Measurements from ENCODE around the gene GRAMD2B.
"Not testable (repeated sequence)": the region's sequence is repeated elsewhere in the genome, so short reads cannot be mapped to it uniquely, and the experiment has no call there.

GRAMD2B gene, protein sequence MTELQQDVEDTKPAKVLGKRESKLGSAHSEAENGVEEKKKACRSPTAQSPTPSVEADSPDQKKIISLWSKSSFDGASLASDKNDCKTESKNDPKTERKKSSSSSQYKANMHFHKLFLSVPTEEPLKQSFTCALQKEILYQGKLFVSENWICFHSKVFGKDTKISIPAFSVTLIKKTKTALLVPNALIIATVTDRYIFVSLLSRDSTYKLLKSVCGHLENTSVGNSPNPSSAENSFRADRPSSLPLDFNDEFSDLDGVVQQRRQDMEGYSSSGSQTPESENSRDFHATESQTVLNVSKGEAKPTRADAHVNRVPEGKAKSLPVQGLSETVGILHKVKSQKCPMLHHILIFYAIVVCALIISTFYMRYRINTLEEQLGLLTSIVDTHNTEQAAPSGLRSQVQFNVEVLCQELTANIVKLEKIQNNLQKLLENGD

GRCh38 chr5:126422994-126423788 lies at the start of gene GRAMD2B:
GRAMD2B (plus strand) TSS chr5:126423409; CDS start chr5:126423607, 198 bp downstream.
- DNase-seq (ENCODE audit: low read depth), result peak; percentile 92

DNA sequence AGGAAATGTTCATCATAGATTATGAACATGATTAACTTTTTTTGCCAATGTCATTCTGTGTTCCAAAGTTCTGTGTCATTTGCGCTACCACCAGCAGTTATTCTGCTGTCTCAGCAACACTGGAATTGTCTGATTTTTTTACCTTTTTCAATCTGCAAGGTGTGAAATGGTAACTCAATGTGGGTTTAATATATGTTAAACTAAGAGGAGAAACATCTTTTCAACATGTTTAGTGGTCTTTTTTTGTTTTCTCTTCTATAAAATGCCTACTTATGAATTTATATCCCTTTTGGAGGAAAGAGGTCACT lies 49.1 kb upstream of the GRAMD2B start:
- DNase-seq (ENCODE audit: low read depth), result no peak

GRCh38 chr5:126376443-126376842 lies 46.8 kb upstream of the GRAMD2B start:
- no peak for DNase-seq (ENCODE audit: low read depth)

DNA sequence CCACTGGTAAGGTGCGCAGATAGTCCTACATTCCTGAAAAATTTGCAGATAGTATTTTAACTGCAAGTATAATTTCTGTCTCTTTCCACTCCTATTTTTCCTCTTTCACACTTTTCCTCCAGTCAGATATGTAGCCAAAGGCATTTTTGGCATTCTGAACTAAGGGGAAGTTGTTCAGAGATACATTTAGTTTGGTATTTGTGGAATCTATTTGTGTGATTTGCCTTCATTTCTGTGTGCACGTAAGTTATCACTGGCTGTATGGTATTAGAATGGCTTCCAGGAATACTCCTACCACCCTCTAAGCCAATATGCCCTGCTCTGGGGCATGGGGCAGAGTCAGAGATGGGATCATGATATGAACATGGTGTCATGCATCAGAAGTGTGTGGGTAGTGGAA lies 45.8 kb upstream of the GRAMD2B start:
- no peak for DNase-seq (ENCODE audit: low read depth)

DNA sequence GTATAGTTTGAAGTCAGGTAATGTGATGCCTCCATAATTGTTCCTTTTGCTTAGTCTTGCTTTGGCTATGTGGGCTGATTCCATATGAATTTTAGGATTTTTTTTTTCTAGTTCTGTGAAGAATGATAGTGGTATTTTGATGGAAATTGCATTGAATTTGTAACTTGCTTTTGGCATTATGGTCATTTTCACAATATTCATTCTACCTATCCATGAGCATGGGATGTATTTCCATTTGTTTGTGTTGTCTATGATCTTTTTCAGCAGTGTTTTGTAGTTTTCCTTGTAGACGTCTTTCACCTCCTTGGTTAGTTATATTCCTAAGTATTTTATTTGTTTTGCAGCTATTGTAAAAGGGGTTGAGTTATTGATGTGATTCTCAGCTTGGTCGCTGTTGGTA lies 42.9 kb upstream of the GRAMD2B start:
- DNase-seq (ENCODE audit: low read depth), result not testable (repeated sequence)

- no peak for DNase-seq (ENCODE audit: low read depth)
These were observed 40.0 kb upstream of the GRAMD2B start for GRCh38 chr5:126383246-126383645.

DNA sequence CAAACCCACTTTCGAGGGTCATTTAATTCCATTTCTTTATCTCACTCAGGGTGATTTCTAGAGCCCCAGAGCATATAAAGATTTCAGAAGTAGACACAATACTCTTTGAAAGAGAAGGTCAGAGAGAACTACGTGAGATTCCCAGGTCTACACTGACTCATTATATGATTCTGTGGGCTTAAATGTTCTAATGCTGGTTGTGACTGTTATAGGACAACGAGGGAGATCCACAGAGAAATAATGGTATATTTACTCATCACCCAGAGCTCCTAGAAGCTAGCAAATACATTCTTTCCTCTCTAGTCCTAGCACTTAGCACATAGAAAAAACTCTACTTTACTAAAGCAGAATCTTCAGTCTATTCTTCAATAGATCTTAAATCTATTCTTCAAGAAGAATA lies 39.4 kb upstream of the GRAMD2B start:
- no peak for DNase-seq (ENCODE audit: low read depth)

DNA sequence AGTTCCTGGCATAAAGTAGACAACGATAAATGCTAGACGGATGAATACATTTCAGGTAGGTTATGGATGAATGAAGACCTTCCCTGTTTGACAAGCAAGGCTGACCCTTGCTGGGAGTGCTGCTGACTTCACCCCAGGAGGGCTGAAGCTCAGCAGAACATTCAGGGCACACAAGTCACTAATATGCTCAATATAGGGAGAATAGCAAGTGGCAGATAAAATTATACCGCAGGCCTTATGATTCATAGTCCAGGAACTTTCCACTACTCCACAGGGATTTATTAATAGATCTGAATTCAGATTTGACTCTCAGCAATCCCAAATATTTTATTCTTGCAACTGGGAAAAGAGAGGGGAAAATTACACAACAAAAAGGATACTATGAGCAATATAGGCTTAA lies 38.2 kb upstream of the GRAMD2B start:
- peak; percentile 69 for DNase-seq (ENCODE audit: low read depth)

- no peak for DNase-seq (ENCODE audit: low read depth)
These were observed 37.4 kb upstream of the GRAMD2B start for GRCh38 chr5:126385524-126386502.

- no peak for DNase-seq (ENCODE audit: low read depth)
These were observed 34.0 kb upstream of the GRAMD2B start for GRCh38 chr5:126389179-126389578.

- no peak for DNase-seq (ENCODE audit: low read depth)
These were observed 33.2 kb upstream of the GRAMD2B start for GRCh38 chr5:126390051-126390450.

DNA sequence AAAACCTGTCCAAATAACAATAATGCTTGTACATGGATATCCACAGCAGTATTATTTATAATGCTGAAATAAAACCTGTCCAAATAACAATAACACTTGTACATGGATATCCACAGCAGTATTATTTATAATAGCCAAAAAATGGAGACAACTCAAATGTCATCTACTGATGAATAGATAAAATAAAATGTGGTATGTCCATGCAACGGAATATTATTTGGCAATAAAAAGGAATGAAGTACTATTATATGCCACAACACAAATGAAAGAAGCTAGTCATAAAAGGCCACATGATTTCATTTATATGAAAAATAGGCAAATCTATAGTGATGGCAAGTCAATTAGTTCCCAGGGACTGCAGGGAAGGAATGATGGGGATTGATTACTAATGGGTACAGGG lies 31.8 kb upstream of the GRAMD2B start:
- DNase-seq (ENCODE audit: low read depth), result no peak

DNA sequence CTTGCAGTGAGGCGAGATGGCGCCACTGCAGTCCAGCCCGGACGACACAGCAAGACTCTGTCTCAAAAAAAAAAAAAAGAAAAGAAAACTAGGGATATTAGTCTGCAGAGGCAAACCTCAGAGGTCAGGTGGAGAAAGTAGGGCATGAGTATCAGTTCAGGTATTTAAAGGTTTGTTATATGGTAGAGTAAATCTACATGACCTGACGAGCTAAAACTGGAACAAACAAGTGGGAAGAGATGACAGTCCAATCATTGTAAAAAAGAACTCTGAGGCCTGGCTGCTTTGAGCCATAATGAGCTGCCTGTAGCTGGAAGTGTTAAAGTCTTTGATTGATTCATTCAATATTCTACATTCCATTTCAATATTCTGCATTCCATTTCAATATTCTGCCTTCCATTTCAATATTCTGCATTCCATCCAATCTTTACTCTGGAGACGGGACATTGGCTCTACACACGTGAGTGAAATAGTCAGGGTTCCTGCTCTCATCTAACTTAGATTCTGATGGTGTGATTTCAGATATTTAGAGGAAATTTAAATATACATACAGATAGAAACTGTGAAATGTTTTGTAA lies 28.9 kb upstream of the GRAMD2B start:
- no peak for DNase-seq (ENCODE audit: low read depth)

- peak; percentile 14 for DNase-seq (ENCODE audit: low read depth)
These were observed 28.0 kb upstream of the GRAMD2B start for GRCh38 chr5:126395198-126395597.

DNA sequence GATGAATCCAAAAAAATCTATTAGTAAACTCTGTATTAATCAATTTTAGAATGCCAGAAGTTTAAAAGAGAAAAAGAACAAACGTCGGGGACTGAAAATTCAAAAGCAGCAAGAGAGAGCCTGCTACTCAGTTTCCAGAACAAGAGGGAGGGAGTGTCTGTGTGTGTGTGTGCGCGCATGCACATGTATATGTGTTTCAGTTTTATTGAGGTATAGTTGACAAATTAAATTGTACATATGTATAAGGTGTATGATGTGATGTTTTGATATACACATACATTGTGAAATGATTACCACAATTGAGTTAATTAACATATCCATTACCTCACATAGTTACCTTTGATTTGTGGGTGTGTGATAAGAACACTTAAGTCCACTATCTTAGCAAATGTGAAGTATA lies 27.6 kb upstream of the GRAMD2B start:
- DNase-seq (ENCODE audit: low read depth), result no peak

- not testable (repeated sequence) for DNase-seq (ENCODE audit: low read depth)
These were observed 26.5 kb upstream of the GRAMD2B start for GRCh38 chr5:126396721-126397120.

DNA sequence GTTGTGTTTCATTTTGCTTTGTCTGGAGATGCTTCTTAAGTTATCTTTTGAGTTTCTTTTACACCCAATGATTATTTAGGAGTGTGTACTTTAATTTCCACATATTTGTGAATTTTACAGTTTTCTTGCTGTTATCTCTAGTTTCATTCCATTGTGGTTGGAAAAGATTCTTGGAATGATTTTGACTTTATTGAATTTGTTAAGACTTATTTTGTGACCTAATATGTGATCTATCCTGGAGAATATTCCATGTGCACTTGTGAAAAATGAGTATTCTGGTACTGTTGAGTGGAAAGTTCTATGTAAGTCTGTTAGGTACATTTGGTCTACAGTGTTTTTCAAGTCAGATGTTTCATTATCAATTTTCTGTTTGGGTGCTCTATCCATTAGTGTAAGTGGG lies 24.4 kb upstream of the GRAMD2B start:
- DNase-seq (ENCODE audit: low read depth), result no peak

DNA sequence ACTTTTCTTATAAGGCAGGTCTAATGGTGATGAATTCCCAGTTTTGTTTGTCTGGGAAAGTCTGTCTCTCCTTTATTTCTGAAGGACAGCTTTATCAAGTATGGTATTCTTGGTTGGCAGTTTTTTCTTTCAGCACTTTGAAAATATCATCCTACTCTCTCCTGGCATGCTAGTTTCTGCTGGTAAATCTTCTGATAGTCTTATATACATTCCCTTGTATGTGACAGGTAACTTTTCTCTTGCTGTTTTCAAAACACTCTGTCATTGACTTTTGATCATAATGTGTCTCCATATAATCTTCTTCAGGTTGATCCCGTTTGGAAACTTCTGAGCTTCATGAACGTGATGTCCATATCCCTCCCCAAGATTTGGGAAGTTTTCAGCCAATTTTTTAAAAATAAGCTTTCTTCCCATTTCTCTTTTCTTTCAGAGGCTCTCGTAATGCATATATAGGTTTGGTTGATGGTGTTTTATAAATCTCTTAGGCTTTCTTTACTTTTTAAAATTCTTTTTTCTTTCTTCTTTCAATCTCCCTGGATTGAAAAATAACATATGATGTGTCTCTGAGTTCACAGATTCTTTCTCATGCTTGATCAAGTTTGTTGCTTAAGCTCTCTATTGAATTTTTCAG lies 22.5 kb upstream of the GRAMD2B start:
- no peak for DNase-seq (ENCODE audit: low read depth)

- DNase-seq (ENCODE audit: low read depth), result peak; percentile 64
These were observed 20.3 kb upstream of the GRAMD2B start for GRCh38 chr5:126402621-126403555.

- peak; percentile 65 for DNase-seq (ENCODE audit: low read depth)
These were observed 19.3 kb upstream of the GRAMD2B start for GRCh38 chr5:126403876-126404275.
